Activated T-cell treated with anti-CD3 and anti-CD28 coated beads, Interleukin-2, amount 50 U/mL, for 24 hours (primary cell): ENCODE measurements around the gene HSP90AB1.

Experiments
- DNase-seq: peaks from one replicate; pipeline ENCODE4 v3.0.0-alpha.2; 2020
- H3K27ac Mint-ChIP-seq: 2 replicates; pipeline ENCODE4 v1.8.0; 2020; ENCODE audit warnings: mild to moderate bottlenecking, mixed read lengths
- H3K27me3 Mint-ChIP-seq: 2 replicates; pipeline ENCODE4 v1.8.0; 2020; ENCODE audit warnings: mixed read lengths
- H3K36me3 Mint-ChIP-seq: 2 replicates; pipeline ENCODE4 v1.8.0; 2020; ENCODE audit warnings: low read depth, mixed read lengths
- H3K4me1 Mint-ChIP-seq: 2 replicates; pipeline ENCODE4 v1.8.0; 2020; ENCODE audit warnings: low read depth, mixed read lengths
- H3K4me3 Mint-ChIP-seq: 2 replicates; pipeline ENCODE4 v1.8.0; 2020; ENCODE audit warnings: mild to moderate bottlenecking, moderate library complexity, mixed read lengths
- H3K9me3 Mint-ChIP-seq: 2 replicates; pipeline ENCODE4 v1.8.0; 2020; ENCODE audit warnings: mixed read lengths

The HSP90AB1 gene

GRCh38 chr6:44253307-44254101, 6.6 kb downstream of the HSP90AB1 start:
- Mint-ChIP-seq H3K27me3 (no peaks in the 10 kb centered on the region), H3K4me3 (peak overlapping the region; percentile 98), H3K36me3 (peaks cover 92% of the 10 kb centered on the region), H3K4me1 (peaks cover 86% of the 10 kb centered on the region), H3K9me3 (no peaks in the 10 kb centered on the region), H3K27ac (peak overlapping the region; percentile 100)
- no peak for DNase-seq

GRCh38 chr6:44254191-44255104, 7.5 kb downstream of the HSP90AB1 start:
- peaks cover 92% of the 10 kb centered on the region for H3K36me3 Mint-ChIP-seq
- H3K27ac Mint-ChIP-seq, result peak overlapping the region; percentile 100
- peaks cover 79% of the 10 kb centered on the region for H3K4me1 Mint-ChIP-seq
- H3K4me3 Mint-ChIP-seq, result peak overlapping the region; percentile 85
- DNase-seq, result peak; percentile 67
- no peaks in the 10 kb centered on the region for H3K9me3 Mint-ChIP-seq
- no peaks in the 10 kb centered on the region for H3K27me3 Mint-ChIP-seq

GRCh38 chr6:44255105-44255808, 8.4 kb downstream of the HSP90AB1 start:
- Mint-ChIP-seq H3K9me3 (no peaks in the 10 kb centered on the region), H3K27ac (peak overlapping the region; percentile 100), H3K27me3 (no peaks in the 10 kb centered on the region), H3K4me1 (peaks cover 71% of the 10 kb centered on the region), H3K4me3 (peak overlapping the region; percentile 85), H3K36me3 (peaks cover 92% of the 10 kb centered on the region)
- peak; percentile 73 for DNase-seq

- Mint-ChIP-seq H3K4me3 (peak overlapping the region; percentile 85), H3K27me3 (no peaks in the 10 kb centered on the region), H3K9me3 (no peaks in the 10 kb centered on the region), H3K27ac (peak overlapping the region; percentile 100), H3K36me3 (peaks cover 92% of the 10 kb centered on the region), H3K4me1 (peaks cover 68% of the 10 kb centered on the region)
- peak; percentile 63 for DNase-seq
These were observed 9.2 kb downstream of the HSP90AB1 start for GRCh38 chr6:44255871-44256774.

GRCh38 chr6:44256775-44257024, 9.8 kb downstream of the HSP90AB1 start:
- no peak for DNase-seq
- no peaks in the 10 kb centered on the region for H3K27me3 Mint-ChIP-seq
- peak overlapping the region; percentile 85 for H3K4me3 Mint-ChIP-seq
- H3K4me1 Mint-ChIP-seq, result peaks cover 64% of the 10 kb centered on the region
- no peaks in the 10 kb centered on the region for H3K9me3 Mint-ChIP-seq
- H3K36me3 Mint-ChIP-seq, result peaks cover 92% of the 10 kb centered on the region
- H3K27ac Mint-ChIP-seq, result peak overlapping the region; percentile 100

- peak within 1 kb of the TSS; percentile 100 for H3K27ac Mint-ChIP-seq
- H3K36me3 Mint-ChIP-seq, result peaks cover 92% of the 10 kb centered on the region
- DNase-seq, result peak; percentile 83
- H3K4me3 Mint-ChIP-seq, result peak within 1 kb of the TSS; percentile 85
- H3K27me3 Mint-ChIP-seq, result no peaks in the 10 kb centered on the region
- no peaks in the 10 kb centered on the region for H3K9me3 Mint-ChIP-seq
- H3K4me1 Mint-ChIP-seq, result peaks cover 63% of the 10 kb centered on the region
These were observed 10.3 kb downstream of the HSP90AB1 start, which contains the start of gene SLC35B2 for GRCh38 chr6:44257025-44257752. SLC35B2 (minus strand) TSS chr6:44257528; CDS start chr6:44257410, 118 bp downstream.

- peak overlapping the region; percentile 94 for H3K27ac Mint-ChIP-seq
- no peaks in the 10 kb centered on the region for H3K27me3 Mint-ChIP-seq
- no peaks in the 10 kb centered on the region for H3K9me3 Mint-ChIP-seq
- H3K36me3 Mint-ChIP-seq, result peaks cover 92% of the 10 kb centered on the region
- DNase-seq, result no peak
- peak overlapping the region; percentile 75 for H3K4me3 Mint-ChIP-seq
- H3K4me1 Mint-ChIP-seq, result peaks cover 66% of the 10 kb centered on the region
These were observed 10.9 kb downstream of the HSP90AB1 start for GRCh38 chr6:44257753-44258324.

GRCh38 chr6:44258325-44258863, 11.5 kb downstream of the HSP90AB1 start:
- no peak for DNase-seq
- Mint-ChIP-seq H3K4me1 (peaks cover 67% of the 10 kb centered on the region), H3K4me3 (peak overlapping the region; percentile 75), H3K9me3 (no peaks in the 10 kb centered on the region), H3K27ac (peak overlapping the region; percentile 94), H3K36me3 (peaks cover 92% of the 10 kb centered on the region), H3K27me3 (no peaks in the 10 kb centered on the region)

GRCh38 chr6:44258921-44259320, 12.0 kb downstream of the HSP90AB1 start:
- peaks cover 92% of the 10 kb centered on the region for H3K36me3 Mint-ChIP-seq
- peaks cover 67% of the 10 kb centered on the region for H3K4me1 Mint-ChIP-seq
- peak overlapping the region; percentile 94 for H3K27ac Mint-ChIP-seq
- H3K27me3 Mint-ChIP-seq, result no peaks in the 10 kb centered on the region
- no peak for DNase-seq
- H3K4me3 Mint-ChIP-seq, result no peak overlapping the region
- H3K9me3 Mint-ChIP-seq, result no peaks in the 10 kb centered on the region

- peak overlapping the region; percentile 26 for H3K27ac Mint-ChIP-seq
- H3K4me1 Mint-ChIP-seq, result peaks cover 60% of the 10 kb centered on the region
- DNase-seq, result no peak
- no peaks in the 10 kb centered on the region for H3K9me3 Mint-ChIP-seq
- no peaks in the 10 kb centered on the region for H3K27me3 Mint-ChIP-seq
- no peak overlapping the region for H3K4me3 Mint-ChIP-seq
- H3K36me3 Mint-ChIP-seq, result peaks cover 90% of the 10 kb centered on the region
These were observed 13.1 kb downstream of the HSP90AB1 start for GRCh38 chr6:44260011-44260410.

- H3K4me3 Mint-ChIP-seq, result no peak overlapping the region
These were observed 13.8 kb downstream of the HSP90AB1 start for GRCh38 chr6:44260451-44261297.

GRCh38 chr6:44261581-44261980, 14.7 kb downstream of the HSP90AB1 start:
- Mint-ChIP-seq H3K4me3 (no peak overlapping the region), H3K4me1 (peaks cover 54% of the 10 kb centered on the region), H3K36me3 (peaks cover 76% of the 10 kb centered on the region), H3K27ac (peak overlapping the region; percentile 3), H3K9me3 (no peaks in the 10 kb centered on the region), H3K27me3 (no peaks in the 10 kb centered on the region)
- no peak for DNase-seq

More at GRCh38 chr6:44260451-44261297, 13.8 kb downstream of the HSP90AB1 start:
- H3K27me3 Mint-ChIP-seq, result no peaks in the 10 kb centered on the region
- H3K27ac Mint-ChIP-seq, result peak overlapping the region; percentile 26
- peaks cover 54% of the 10 kb centered on the region for H3K4me1 Mint-ChIP-seq
- no peak for DNase-seq
- H3K36me3 Mint-ChIP-seq, result peaks cover 84% of the 10 kb centered on the region
- H3K9me3 Mint-ChIP-seq, result no peaks in the 10 kb centered on the region
